NCI-H82 treated with DMSO at 0.1 percent for 48 hours (cell line): ENCODE data around the gene RXRG.

ENCODE experiments used
- DNase-seq: peaks from one replicate; lab custom pipeline; 2025; ENCODE audit not compliant: unreplicated experiment; lab: John Stamatoyannopoulos, UW

The RXRG gene

DNA sequence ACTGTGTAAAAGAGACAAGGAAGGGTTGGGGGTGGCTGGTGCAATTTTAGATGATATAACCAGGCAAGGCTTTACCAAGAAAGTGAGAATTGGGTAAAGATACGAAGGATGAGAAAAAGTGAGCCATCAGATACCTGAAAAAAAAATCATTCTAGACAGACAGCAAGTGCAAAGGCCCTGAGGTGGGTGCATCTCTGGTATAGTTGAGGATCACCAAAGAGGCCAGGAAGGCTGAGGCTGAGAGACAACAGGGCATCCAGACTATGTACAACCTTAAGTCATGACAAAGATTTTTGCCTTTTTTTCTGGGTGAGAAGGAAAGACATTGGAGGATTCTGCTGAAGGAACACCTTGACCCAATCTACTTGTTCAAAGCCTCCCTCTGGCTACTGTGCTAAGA lies 29.9 kb downstream of the RXRG start:
- no peak for DNase-seq

DNA sequence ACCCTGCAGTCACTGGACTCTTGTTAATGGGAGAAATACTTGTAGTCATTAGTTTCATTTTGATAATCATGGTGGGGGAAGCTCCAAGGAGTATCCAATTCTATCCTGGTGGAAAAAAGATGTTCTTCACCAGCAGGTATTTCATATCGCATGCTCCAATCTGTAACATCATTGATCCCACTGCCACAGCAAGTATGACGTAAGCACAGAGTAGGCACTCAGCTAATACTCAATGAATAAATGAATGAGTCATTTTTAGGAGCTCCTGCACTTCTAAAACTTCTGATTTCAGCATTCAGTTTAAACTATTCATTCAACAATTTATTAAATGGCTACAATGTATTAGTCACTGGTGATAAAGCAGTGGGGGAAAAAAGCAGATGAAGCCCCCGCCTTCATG lies 30.3 kb downstream of the RXRG start:
- no peak for DNase-seq

DNA sequence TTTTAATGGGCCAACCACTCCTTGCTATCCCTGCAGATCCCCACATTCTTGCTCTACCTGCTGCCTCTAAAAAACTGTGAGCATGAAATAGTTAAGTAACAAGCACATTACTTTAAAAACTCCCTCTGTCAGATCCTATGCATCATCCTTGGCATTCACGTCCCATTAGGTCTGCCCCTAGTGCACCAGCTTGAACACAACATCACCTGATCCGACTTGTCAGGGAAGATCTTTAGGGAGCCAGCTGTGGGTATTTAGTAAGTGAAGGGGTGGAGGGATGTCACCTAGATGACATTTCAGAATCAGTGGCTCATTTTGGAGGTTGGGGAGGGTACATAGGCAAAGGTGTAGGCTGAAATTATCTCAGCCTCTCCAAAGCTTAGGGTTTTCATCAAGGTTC lies 33.5 kb downstream of the RXRG start:
- DNase-seq = no peak

DNA sequence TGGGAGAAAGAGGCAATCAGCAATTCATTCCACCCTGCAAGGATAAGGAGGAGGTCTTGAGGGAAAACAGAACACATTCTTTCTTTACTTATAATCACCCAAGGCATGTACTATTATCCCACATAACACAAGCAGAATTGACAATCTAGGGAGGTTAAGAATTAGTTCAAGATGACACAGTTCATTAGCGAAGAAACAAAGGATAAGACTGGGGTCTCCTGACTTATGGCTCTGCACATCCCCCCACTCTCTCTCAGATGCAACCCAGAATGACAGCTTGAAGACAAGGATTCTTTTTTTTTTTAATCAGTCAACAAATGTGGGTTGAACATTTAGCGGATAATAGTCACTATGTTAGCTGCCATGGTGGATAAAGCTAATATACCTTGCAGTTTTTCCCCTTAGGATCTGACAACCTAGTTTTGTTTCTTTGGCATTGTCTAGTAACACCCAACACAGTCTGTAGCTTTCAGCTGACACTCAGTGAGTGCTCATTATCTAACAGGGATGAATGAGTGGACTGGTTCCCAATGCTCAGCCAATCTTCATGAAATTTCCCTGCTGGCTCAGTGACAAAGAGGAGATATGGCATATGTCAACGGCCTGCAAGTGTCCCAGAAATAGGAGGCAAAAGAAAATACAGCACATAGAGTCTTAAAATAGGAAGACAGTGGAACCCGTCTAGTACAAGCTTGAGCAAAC lies 35.1 kb downstream of the RXRG start:
- no peak for DNase-seq

DNA sequence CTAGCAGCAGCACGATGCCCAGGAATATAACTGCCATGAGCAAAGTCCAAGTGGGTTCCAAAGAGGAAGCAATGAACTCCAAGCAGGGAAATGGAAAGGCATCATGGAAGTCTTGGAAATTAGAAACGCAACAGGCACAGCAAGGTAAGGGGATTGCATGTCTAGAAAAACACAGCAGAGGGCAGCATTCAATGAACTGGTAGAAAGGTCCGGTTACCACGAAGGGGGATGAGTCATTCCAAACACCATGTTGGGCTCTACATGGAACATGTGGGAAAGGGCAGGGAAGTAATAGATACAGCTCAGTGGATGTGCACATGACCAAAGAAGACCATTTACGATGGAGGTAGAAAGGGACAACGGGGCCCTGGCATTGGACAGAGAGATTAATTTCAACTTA lies 36.4 kb downstream of the RXRG start:
- peak; percentile 52 for DNase-seq

DNA sequence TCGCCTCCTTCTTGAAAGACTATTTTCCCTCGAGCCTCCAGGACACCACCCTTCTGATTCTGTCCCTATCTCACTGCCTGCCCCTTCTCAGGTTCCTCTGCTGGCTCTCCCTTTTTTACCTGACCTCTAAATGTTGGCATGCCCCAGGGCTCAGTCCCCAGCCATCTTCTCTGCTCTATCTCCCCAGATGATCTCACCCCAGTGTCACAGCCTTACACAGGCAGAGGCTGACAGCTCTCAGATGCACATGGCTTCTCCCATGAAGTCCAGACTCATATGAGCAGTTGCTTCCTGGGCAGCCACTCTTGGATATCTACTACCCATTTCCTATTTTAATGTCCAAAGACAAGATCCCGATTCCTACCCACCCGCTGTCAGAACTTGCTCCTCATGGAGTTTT lies 37.5 kb downstream of the RXRG start:
- no peak for DNase-seq

DNA sequence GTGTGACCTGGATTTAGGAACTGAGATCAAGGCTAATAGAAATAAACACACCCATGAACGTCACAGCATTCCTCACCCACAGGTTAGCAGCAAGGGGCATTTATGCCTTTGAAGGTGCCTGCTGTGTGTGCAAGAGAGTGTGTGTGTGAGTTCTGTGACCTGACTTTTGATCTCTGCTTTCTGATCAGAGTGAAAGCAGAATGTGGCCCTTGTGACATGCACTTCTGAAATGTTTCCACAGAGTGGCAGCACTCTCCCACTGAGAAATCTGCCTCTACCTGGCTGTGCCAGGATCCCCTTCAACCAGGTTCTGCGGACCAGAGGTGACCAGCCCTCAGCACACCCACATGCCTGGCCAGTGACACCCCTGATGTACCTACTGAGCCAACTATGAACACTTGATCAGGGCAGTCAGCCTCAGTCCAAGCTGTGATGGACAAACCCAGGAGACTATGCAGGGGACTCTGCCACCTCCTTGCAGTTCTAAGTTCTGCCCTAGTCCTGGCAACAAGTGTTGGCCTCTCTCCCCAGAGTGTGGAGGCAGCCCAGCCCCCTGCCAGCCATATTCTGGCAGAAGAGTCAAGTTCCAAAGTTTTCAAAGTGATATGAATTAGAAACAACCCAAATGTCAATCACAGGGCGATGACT lies 41.0 kb downstream of the RXRG start:
- peak; percentile 9 for DNase-seq

DNA sequence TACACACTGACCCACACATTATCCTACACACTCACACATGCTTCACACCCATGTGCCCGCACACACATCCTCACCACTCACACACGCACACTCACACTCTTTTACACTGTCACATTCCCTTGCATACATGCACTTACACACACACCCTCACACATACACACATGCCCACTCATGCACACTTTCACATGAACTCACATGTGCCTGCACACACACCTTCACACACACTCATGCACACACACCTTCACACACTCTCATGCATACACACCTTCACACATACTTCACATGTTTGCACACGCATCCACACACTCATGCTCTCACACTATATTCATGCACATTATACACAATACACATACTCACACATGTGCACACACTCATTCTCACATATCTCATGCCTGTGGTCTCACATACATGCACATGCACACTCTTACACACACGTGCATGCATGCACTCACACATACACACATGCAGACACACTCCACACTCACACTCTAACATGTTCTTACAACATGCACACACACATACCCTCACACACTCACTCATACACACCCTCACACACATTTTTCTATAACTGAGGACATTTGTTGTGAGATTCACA lies 42.3 kb downstream of the RXRG start:
- DNase-seq = no peak

DNA sequence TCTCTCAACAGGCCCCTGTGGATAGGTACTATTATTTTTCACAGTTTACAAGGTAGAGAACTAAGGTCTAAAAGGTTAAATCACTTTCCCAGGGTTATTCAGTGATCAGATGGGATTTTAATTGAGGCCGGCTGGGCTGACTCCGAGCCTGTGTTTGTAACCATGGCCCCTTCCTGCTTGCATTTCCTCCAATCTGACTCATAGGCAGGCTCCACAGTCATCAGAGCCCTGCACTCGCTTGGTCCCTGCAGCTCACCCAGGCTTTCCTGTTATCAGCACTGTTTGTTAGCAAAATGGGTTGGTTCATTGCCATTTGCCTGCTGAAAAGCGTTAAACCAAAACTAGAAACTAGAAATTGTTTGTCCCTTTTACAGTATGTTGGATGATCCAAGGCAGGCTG lies 47.0 kb downstream of the RXRG start:
- DNase-seq = no peak

DNA sequence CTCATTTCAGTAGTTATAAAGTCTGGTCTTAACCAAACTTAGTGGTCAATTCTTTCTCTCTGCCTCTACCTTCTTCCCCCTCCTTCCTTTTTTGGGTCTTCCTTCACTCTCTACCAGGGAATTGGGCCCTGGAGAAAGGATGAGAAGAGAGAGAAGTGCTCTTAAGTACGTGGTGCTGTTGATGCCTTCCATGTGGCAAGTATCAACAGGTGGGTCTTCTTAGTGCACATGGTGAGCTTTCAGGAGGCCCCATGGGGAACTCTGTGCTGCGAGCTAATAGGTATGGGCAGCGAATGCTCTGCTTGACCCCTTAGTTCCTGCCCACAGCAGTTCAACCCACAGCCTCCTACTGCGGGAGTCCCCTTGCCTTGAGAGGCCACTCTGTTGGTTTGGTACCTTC lies 49.0 kb downstream of the RXRG start:
- DNase-seq = no peak

DNA sequence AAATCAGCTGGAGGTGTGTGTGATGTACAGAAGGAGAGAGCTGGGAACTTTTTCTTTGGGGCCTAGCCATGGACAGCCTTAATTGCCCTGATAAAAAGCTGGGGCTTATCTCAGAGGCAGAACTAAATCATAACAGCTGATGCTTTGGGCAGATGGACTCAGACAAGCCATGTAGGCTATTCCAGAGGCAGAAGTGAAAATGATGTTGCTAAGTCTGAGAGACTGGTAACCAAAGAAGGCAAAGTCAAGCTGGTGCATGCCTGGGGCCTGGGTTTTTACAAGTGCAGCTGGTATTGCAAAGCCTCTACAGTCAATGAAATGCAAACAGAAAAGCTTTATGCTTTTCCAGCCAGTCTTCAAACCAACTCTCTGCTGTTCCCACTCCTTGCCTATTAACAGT lies 49.4 kb downstream of the RXRG start:
- DNase-seq = no peak

DNA sequence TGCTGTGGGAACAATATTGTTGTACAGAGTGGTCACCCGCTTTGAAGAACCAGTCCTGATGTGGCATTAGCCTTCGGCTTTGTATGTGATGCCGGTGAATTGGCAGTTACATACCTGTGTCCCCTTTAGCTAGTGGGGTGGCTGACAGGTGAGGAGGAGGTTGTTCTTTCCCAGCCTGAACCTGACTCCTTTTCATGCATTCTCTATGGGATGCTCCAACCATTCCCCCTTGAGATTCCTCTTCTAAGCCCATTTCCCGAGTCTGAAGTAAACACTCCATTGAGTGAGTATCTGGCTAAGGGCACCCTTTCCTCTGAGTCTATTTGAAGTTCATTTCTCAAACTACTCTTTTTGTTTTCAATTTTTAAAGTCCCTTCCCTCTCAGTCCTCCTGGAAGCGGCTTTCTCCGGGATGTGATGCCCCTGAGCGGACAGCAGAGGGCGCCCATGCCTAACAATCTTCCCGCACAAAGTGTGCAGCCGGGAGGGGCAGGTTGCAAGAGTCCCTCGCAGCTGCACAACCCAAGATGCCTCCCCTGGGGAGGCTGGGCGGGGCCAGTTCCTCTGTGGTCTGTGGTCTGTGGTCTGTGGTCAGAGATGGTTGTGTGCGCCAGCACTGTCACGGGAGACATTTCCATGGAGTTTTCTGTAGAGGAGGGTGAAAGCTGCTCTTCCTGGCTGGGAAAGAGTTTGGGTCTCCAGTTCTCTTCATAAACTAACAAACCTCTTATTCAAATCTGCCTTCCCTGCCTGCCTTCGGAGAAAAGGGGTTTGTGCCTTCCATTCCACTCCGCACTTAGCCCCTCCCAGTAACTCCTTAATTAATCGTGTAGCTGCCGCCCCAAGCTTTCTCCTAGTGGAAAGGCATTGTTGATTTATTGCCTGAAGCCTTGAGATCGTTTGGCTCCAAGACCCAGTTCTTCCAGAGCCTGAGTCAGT lies 52.0 kb downstream of the RXRG start:
- peak; percentile 86 for DNase-seq

DNA sequence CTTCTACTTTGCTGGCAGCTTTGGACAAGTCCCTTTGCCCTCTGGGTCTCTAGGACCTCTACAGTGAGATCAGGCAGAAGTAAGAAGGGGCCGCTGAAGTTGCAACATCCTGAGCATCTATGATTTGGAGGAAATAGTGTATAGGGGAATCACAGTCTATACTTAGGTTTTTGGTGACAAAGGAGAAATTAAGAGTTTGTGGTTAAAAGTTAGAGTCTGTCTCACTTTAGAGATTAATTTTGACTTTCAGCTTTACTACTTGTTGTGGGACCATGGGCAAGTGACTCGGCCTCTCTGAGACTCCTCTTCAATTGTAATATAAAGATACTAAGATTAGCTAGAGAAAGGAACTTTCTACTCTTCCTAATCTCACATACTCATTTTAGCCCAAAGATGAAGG lies 55.3 kb downstream of the RXRG start:
- DNase-seq = no peak

DNA sequence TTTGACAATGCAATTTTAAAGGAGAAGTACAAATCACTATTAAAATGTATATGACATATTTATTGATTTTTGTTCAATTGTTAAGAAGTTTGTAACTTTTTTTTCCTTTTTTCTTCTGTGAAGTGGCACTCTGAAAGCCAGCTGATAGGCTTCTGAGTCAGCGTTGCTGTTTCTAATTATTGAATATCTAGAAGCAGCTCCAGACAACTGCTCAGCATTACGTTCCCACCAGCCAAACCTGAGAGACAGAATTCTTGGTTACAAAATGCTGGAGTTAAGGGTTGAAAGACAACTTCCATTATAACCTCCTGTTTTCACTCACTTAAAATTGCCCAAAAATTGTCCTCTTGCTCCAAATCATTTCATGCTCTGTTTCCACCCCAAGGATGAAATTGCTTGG lies 57.0 kb downstream of the RXRG start:
- no peak for DNase-seq

DNA sequence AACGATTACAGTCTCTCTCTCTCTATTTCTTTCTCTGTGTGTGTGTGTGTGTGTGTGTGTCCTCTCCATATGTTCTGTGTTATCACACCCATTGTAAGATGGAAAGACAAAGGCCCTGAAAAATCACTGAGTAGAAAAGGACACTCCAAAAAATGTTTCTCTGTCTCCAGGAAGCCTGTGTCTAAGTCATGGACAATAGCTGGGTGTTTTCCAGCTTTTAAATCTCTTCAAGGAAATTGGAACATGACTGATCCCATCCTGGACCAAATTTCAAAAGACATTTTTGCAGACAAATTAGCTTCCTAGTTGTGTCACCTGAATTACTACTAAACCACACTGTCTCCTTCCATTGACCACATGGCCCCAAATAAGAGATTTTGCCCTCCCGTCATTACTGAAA lies 57.4 kb downstream of the RXRG start:
- no peak for DNase-seq

DNA sequence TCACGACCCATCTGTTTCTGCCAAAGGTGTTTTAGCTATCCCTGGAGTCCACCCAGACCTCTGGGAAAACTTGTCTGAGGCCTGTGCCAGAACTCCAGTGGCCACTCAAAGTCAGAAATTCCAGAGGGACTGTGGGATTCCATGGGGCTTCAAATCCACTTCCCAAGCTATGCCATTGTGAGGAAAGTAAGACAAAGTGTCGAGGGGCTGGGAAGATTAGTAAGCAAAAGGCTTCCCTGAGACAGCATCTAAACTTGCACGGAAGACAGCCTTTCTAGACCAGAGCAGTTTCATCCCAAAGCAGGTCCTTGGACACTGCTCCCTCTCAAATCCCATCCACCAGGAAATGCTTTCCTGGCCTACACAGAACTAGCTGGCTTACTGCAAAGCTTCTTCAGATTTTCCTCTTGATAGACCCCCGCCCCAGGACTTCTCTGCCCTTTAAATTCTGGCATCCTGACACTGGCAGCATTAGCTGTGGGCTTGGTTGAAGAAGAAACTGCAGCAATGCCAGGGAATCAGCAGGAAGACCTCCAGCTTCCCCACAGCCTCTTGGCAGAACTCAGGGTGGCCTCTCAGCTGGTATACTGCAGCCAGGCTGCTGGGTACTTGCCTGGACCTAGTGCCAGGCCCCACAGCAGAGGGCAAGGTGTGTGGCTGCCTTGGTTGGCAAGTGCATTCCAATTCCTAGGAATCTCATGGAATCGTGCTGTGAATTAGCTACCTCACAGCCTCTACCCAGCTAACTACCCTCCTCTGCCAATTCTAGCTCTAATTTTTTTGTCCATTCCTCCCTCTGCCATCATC lies 61.1 kb downstream of the RXRG start:
- no peak for DNase-seq

DNA sequence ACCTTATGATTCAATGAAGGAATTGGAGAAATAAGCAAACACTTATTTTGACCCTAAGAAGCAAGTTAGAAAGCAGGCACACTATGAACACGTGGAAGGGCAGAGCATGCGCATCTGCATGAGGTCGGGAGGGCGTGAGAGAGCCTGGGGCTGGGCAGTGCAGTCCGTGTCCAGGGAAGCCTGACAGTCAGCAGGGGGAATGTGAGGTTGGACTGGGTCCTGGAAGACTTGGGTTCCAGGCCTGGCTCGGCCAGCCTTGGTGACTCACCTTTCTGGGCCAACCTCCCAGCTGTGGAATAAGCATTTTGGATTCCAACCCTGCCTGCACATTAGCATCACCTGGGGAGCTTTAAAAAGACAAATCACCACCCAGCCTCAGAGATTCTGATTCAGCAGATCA lies 61.9 kb downstream of the RXRG start:
- no peak for DNase-seq

DNA sequence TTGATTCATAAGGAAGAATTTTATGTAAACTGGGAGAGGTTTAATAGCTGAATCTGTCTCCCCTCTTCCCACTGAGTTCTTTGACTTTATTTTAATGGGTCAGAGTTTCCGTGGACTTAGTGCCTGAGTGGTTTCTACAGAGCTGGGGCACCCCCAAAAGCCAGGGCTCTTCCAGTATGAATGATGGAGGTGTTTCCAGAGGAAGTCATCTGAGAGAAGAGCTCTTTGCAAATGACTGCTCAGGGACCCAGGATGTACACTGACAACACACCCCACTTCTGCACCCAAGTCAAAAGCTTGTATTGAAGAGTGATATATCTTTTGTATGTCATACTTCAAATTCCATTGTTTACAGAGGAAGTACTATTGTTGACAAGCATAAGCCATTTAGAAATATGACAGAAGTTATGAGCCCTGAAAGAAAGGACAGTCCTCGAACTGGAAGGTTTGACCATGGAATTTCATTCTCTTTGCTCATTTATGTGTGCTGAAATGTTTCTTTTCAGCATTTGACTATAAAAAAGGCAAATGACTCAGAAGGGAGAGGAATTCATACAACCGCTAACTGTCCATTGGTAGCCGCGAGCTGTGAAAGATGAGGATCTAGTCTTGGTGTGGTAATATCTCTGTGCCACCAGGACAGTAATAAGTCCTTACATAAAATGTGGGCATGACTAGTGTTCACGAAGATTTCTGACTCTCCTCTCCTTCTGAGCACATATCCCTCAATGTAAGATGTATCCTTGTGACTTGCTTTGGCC lies 63.0 kb downstream of the RXRG start:
- DNase-seq = no peak

DNA sequence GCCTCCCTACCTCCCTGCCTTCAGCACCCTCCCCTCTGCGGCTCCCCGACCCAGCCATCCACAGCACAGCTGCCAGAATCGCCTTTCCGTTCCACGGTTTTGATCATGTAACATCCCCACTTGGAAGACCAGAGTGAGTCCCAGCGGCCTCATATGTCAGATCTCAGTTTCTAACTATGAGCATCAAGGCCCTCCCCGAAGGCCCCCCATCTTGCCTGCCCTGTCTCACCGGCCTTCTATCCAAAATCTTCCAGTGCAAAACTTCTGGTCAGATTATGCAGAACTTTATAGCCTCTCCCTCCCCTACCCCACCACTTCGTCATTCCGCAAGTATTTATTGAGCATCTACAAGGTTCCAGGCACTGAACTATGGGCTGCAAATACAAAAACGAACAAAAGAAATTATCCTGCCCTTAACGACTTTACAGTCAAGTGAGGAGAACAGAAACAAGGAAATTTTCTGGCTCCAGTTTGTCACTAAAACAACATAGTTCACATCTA lies 68.1 kb downstream of the RXRG start:
- DNase-seq = no peak
